PC-3 (cell line): ENCODE data around the gene PTBP1. TPM values are rescaled to one million over a fixed set of nuclear protein-coding genes. Genes with fewer than 3 reads are reported as not detected.
A peak's percentile ranks its signal among the peaks of the same experiment; 100 is the strongest.

Source experiments
- ATAC-seq: fragments of 200-7000 bp; cut with Tn5 transposase; 2 replicates; pipeline ENCODE4 v1.9.1; 2020; ENCODE audit warnings: mild to moderate bottlenecking, moderate library complexity
- BruUV-seq: library from RNA; stranded (reverse); fragments of 400-500 nt; replicated peaks from 2 replicates; lab custom pipeline; 2021; lab: Mats Ljungman, UMichigan
- CTCF ChIA-PET: fragments of 300-600 bp; sonication (Branson Sonifier 250); formaldehyde crosslinking; loops from one replicate; lab custom pipeline; 2022; ENCODE audit warnings: antibody characterized with exemption; lab: Charles Lee
- POLR2A ChIA-PET: fragments of 300-600 bp; sonication (Branson Sonifier 250); formaldehyde crosslinking; loops from one replicate; lab custom pipeline; 2022; ENCODE audit warnings: antibody characterized with exemption; ENCODE audit not compliant: unreplicated experiment; lab: Charles Lee
- DNase-seq: peaks from one replicate; pipeline ENCODE4 v3.0.0-alpha.2; 2015
- H2AFZ ChIP-seq: fragments of 300-600 bp; sonication (generic); 2 replicates; pipeline ENCODE4 v1.6.0; 2016; ENCODE audit warnings: antibody characterized with exemption, low read length
- H3F3A ChIP-seq: fragments of 300-600 bp; sonication (generic); one replicate; pipeline ENCODE4 v1.6.0; 2017; ENCODE audit warnings: antibody characterized with exemption, low read length, control low read depth, mild to moderate bottlenecking; ENCODE audit not compliant: unreplicated experiment
- H3K27ac ChIP-seq: fragments of 300-600 bp; sonication (generic); 2 replicates; pipeline ENCODE4 v1.5.1; 2016; ENCODE audit warnings: mild to moderate bottlenecking, low read length
- H3K27me3 ChIP-seq: fragments of 300-600 bp; sonication (generic); 2 replicates; pipeline ENCODE4 v1.6.1; 2016; ENCODE audit warnings: low read length, mixed read lengths
- H3K36me3 ChIP-seq: fragments of 300-600 bp; sonication (generic); 2 replicates; pipeline ENCODE4 v1.6.1; 2016; ENCODE audit warnings: low read depth, mixed run types, low read length, mixed read lengths
- H3K4me1 ChIP-seq: fragments of 300-600 bp; sonication (generic); 2 replicates; pipeline ENCODE4 v1.5.1; 2016; ENCODE audit warnings: low read length; ENCODE audit not compliant: insufficient read depth
- H3K4me2 ChIP-seq: fragments of 300-600 bp; sonication (generic); 2 replicates; pipeline ENCODE4 v1.6.0; 2016; ENCODE audit warnings: low read length
- H3K4me3 ChIP-seq: fragments of 300-600 bp; sonication (generic); 2 replicates; pipeline ENCODE4 v1.5.1; 2016; ENCODE audit warnings: mild to moderate bottlenecking, low read length, mixed read lengths
- H3K79me2 ChIP-seq: fragments of 300-600 bp; sonication (generic); 2 replicates; pipeline ENCODE4 v1.6.1; 2017; ENCODE audit warnings: low read length, mixed read lengths
- H3K9ac ChIP-seq: fragments of 300-600 bp; sonication (generic); 2 replicates; pipeline ENCODE4 v1.6.0; 2016; ENCODE audit warnings: mild to moderate bottlenecking, low read length
- H3K9me2 ChIP-seq: fragments of 300-600 bp; sonication (generic); replicated peaks from 2 replicates; pipeline ENCODE4 v1.6.1; 2016; ENCODE audit warnings: mixed run types, low read length, mixed read lengths
- H3K9me3 ChIP-seq: fragments of 300-600 bp; sonication (generic); 2 replicates; pipeline ENCODE4 v1.6.1; 2016; ENCODE audit warnings: low read length, mixed read lengths
- H4K20me1 ChIP-seq: fragments of 300-600 bp; sonication (generic); 2 replicates; pipeline ENCODE4 v1.6.1; 2016; ENCODE audit warnings: low read length, mixed read lengths
- EZH2 ChIP-seq: fragments of 300-600 bp; sonication (generic); IDR thresholded peaks from one replicate; pipeline ENCODE4 v1.6.1; 2017; ENCODE audit warnings: antibody characterized with exemption, mild to moderate bottlenecking, low read length; ENCODE audit not compliant: unreplicated experiment
- EZH2phosphoT487 ChIP-seq: fragments of 300-600 bp; sonication (generic); IDR thresholded peaks from 2 replicates; pipeline ENCODE4 v1.6.1; 2018; ENCODE audit warnings: mild to moderate bottlenecking, antibody characterized with exemption, low read length, borderline replicate concordance
- intact Hi-C: fragments of 100-400 bp; cut with micrococcal nuclease; formaldehyde crosslinking; loops from 2 replicates; pipeline ENCODE4 v1.9.0; 2023
- total RNA-seq: library from RNA; depleted of rRNA; stranded (reverse); fragments of >200 nt; gene quantifications from 2 replicates; pipeline ENCODE4 v1.2.3, GENCODE V29; 2014
- TF ChIP-seq, protein P1 (sequence below): fragments of 300-600 bp; sonication (generic); conservative IDR thresholded peaks from 2 replicates; pipeline ENCODE4 v1.5.1; 2017; ENCODE audit warnings: antibody characterized with exemption, low read depth, mild to moderate bottlenecking, low read length

The PTBP1 gene
- total RNA-seq, 1 experiment from 2014 or later, result 412 TPM

DNA sequence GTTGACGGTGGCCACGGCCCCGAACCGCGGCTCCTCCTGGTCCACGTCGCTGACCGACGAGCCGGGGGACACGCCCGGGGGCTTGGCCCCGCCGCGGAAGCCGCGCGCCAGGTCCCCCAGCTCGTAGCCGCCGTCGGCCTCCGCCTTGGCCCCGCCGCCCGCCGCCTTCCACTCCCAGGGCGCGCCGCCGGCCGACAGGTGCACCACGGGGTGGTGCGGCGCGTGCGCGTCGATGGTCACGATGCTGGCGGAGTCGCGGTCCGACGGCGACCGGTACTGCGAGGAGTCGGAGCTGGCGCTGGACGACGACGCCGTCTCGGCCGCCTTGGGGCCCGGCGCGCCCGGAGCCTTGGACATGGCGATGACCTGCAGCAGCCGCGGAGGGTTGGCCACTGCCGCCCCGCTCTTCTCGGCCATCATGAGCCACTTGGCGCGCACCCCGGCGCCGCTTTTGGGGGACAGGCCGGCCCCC lies 15.5 kb downstream of the PTBP1 start:
- CTCF ChIA-PET, result no interaction called here
- H3F3A ChIP-seq, result no peaks in the 10 kb centered on the region
- no TSS peak for BruUV-seq
- H3K79me2 ChIP-seq, result peaks cover 3% of the 10 kb centered on the region; the same call in 1 of the 2 replicates
- no peak overlapping the region for H3K4me2 ChIP-seq
- POLR2A ChIA-PET, result no interaction called here
- H3K27me3 ChIP-seq, result no peaks in the 10 kb centered on the region
- H4K20me1 ChIP-seq, result peaks cover 7% of the 10 kb centered on the region
- no peak overlapping the region for H3K4me3 ChIP-seq
- intact Hi-C loops, result no loop called here
- TF ChIP-seq EZH2, result no peak
- no peak for TF ChIP-seq EZH2phosphoT487
- TF ChIP-seq, protein P1, sequence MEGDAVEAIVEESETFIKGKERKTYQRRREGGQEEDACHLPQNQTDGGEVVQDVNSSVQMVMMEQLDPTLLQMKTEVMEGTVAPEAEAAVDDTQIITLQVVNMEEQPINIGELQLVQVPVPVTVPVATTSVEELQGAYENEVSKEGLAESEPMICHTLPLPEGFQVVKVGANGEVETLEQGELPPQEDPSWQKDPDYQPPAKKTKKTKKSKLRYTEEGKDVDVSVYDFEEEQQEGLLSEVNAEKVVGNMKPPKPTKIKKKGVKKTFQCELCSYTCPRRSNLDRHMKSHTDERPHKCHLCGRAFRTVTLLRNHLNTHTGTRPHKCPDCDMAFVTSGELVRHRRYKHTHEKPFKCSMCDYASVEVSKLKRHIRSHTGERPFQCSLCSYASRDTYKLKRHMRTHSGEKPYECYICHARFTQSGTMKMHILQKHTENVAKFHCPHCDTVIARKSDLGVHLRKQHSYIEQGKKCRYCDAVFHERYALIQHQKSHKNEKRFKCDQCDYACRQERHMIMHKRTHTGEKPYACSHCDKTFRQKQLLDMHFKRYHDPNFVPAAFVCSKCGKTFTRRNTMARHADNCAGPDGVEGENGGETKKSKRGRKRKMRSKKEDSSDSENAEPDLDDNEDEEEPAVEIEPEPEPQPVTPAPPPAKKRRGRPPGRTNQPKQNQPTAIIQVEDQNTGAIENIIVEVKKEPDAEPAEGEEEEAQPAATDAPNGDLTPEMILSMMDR, result no peak
- H3K36me3 ChIP-seq, result peaks cover 25% of the 10 kb centered on the region
- no peaks in the 10 kb centered on the region for H3K9me2 ChIP-seq
- no peaks in the 10 kb centered on the region for H3K9me3 ChIP-seq
- no peak overlapping the region for H3K9ac ChIP-seq
- H3K27ac ChIP-seq, result no peak overlapping the region
- no peaks in the 10 kb centered on the region for H3K4me1 ChIP-seq
- DNase-seq (no peak), ATAC-seq (no peak)
- H2AFZ ChIP-seq, result no peak overlapping the region

DNA sequence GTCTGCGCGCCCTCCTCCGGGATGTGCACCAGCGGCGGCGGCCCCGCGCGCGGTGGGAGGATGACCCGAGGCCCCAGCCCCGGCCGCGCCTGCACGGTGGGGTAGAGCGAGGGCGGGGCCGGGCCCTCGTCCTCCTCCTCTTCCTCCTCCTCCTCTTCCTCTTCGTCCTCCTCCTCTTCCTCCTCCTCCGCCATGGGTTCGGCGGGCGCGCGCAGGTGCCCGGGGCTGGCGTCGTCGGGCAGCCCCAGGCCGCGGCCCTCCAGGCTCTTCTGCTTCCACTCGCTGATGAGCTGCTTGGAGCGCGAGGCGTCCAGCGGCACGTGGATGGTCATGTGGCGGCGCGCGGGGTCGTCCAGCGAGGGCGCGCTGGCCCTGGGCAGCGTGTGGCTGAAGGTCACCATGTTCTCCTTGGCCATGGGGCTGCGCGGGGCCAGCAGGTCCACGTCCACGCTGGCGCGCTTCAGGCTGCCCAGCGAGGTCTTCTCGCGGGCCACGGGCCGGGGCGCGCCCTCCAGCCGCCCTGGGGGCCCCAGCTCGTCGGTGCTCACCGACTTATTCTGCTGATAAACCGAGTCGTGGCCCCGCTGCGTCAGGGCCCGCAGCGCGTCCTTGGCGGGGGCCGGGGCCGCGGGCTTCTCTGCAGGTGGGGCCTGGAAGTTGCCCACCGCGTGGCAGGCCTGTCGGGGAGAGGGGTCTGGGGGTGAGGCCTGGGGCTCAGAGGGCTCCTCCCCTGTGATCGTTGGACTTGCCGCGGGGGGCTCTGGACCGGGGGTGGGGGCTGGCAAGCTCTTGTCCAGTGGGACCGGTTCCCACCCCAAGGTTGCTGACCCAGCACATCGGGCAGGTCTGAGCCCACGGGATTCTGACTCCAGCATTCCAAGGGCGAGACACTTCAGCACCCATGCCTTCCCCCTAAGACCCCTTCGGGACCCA lies 16.2 kb downstream of the PTBP1 start:
- POLR2A ChIA-PET, result no interaction called here

More for the DNA sequence above, 16.2 kb downstream of the PTBP1 start:
- Histone ChIP-seq H2AFZ (no peak overlapping the region), H3K9me2 (no peaks in the 10 kb centered on the region), H3K9me3 (no peaks in the 10 kb centered on the region), H3K27me3 (no peaks in the 10 kb centered on the region), H3K4me2 (no peak overlapping the region), H4K20me1 (0 out of 2 replicates have a peak, but pooled peaks cover 4% of the 10 kb centered on the region), H3K9ac (no peak overlapping the region), H3K4me3 (no peak overlapping the region), H3K36me3 (peaks cover 19% of the 10 kb centered on the region), H3K79me2 (no peaks in the 10 kb centered on the region), H3K4me1 (no peaks in the 10 kb centered on the region), H3F3A (no peaks in the 10 kb centered on the region), H3K27ac (no peak overlapping the region)
- CTCF ChIA-PET, result no interaction called here
- intact Hi-C loops, result no loop called here
- TF ChIP-seq, protein P1, result no peak
- TF ChIP-seq EZH2 (no peak), EZH2phosphoT487 (no peak)
- DNase-seq (no peak), ATAC-seq (peak; percentile 6; the same call in 1 of the 2 replicates)
- BruUV-seq, result no TSS peak
